Myometrial cell (primary cell): ENCODE data around the gene TMEM185B. TPM values are rescaled to one million over a fixed set of nuclear protein-coding genes. Genes with fewer than 3 reads are reported as not detected.

Experiments used
- total RNA-seq: library from RNA; depleted of rRNA; stranded (reverse); fragments of >200 nt; gene quantifications from 2 replicates; pipeline ENCODE4 v1.2.3, GENCODE V29; 2015

Gene TMEM185B
- 21.0 and 29.2 TPM in 2 replicates for total RNA-seq

DNA sequence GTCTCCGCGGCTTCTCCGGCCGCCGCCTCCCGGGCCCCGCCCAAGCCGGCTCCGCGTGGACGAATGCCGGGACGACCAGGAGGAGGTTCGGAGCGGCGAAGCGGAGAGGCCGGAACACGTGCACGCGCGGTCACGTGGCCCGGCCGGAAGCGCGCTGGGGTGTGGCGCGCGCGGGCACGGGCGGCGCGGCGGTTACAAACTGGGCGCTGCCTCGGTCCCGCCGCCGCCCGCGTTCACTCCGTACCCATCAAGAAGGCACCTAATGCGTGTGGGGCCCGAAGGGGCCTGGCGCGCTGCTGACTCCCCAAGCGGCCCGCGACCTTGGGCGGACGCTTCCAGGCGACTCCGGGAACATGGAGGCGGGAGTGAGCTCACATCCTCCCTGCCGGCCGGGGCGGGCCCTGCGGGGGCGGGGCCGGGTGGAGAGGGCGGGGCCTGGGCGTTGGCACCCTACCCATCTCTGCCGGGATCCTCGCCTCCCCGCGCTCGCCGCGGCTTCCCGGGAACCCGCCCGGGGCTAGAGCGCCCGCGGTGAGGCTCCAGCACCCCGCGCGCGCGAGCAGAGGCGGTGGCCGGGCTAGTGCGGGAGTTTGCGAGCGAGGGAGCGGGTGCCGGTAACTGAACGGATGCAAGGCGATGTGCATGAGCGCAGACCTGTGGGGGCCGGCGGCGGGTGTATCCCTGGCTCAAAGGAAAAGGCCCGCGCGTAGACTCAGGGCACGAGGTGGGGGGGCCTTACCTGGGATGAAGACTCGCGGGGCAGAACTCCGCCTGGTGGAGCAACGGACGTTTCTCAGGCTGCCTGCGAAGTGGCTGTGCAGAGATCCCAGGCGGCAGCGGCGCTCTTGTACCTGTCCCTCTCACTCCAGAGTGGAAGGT lies at the start of gene TMEM185B:
TMEM185B (minus strand) TSS at position 367 of the 879 bp plus-strand sequence. CDS start 424 bp downstream, outside the sequence.

DNA sequence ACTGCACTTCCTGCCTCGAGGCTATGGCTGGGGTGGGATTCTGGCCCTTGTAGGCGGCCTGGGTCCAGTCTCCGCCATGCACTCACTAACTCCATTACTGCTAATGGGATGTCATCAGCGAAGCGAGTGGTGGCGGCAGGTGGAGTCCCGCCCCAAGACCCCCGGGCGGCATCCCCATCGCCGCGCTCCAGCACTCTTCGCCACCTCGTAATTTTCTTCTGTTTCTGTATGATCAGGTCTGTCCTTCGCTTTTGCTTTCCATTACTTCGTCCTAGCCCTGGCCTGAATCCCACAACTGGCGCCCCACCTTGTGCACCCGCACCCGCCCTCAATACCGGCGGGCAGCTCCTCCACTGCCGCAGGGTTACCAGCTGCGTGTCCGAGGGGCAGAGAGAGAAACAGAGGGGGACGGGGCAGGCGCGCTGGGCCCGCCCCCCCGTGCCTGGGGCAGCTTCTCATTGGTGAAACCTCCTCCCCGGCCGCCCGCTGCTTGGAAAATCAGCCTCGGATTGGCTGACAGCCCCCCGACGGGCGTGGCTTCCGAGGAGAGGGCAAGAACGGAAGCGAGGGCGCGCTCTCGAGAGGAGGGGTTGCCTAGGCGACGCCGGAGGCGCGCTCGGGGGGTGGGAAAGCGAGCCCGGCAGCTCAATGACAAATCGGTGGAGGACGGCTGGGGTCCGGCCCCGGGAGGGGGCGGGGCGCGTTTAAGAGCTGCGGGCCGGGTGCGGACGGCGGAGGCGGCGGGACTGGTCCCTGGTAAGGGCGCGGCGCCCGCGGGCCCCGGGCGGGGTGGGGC lies 29.2 kb upstream of the TMEM185B start, which contains the start of gene RALB:
RALB (plus strand) TSS at position 628 of the 796 bp plus-strand sequence. CDS start 25,813 bp downstream, outside the sequence.

Other genes with a start within 250 kb of the TMEM185B start
- gene EPB41L5, start 210.3 kb downstream of the TMEM185B start, total RNA-seq = 3.7 and 4.4 TPM in 2 replicates
- 81.3 and 86.7 TPM in 2 replicates for gene RALB, start 29.5 kb upstream of the TMEM185B start, total RNA-seq
- not detected in 2 replicates for gene INHBB, start 122.7 kb upstream of the TMEM185B start, total RNA-seq